Activated CD4-positive, alpha-beta T cell treated with anti-CD3 and anti-CD28 coated beads for 1 hour (primary cell): Measurements from ENCODE around the gene PRDM7.
"Not testable (repeated sequence)": the region's sequence is repeated elsewhere in the genome, so short reads cannot be mapped to it uniquely, and the experiment has no call there.

ENCODE experiments used
- DNase-seq: peaks from one replicate; pipeline ENCODE4 v3.0.0-alpha.2; 2020

The PRDM7 gene

GRCh38 chr16:90070440-90070839 lies 6.7 kb downstream of the PRDM7 start:
- DNase-seq, result no peak

DNA sequence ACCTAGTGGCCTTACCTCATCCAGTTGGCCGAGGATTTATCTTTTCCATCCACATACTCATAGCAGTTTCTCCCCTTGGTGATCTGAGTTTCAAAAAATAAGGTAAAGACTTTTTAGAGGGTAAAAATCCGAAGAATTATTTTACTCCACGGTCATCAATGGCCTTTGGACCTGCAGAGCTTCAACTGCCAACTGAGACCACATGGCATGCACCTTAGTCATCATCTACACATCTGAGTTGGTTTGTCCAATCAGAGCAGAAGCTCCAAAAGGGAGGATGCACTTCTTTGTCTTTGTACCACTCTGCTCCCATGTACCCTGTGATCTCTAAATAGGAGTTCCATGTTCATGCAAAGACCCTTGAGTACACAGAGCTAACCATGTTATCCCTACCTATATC lies 15.7 kb downstream of the PRDM7 start:
- no peak for DNase-seq

DNA sequence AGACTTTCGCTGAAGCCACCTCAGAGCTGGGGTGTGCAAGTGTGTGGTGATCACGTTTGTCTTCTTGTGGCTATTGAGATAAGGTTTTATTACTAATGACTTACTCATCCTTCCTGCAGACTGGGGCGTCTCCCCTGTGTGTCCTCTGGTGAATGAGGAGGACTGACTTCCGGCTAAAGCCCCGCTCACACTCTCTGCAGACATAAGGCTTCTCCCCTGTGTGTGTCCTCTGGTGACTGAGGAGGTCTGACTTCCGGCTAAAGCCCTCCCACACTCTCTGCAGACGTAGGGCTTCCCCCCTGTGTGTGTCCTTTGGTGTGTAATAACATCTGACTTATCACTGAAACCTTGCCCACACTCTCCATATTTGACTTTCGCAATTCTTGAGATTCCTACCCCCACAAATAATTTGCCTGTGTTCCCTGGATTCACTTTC lies 19.4 kb downstream of the PRDM7 start:
- DNase-seq, result no peak

DNA sequence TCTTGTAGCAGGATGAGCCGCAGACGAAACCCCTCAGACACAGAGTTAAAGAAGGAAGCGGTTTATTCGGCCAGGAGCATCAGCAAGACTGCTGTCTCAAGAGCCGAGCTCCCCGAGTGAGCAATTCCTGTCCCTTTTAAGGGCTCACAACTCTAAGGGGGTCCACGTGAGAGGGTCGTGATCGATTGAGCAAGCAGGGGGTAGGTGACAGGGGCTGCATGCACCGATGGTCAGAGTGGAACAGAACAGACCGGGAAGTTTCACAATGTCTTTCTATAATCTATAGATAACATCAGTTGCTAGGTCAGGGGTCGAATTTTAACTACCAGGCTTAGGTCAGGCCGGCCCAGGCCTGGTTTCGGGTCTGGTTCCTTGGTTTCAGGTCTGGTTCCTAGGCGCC lies 20.6 kb downstream of the PRDM7 start:
- not testable (repeated sequence) for DNase-seq

- DNase-seq, result no peak
These were observed 21.8 kb downstream of the PRDM7 start for GRCh38 chr16:90055371-90055770.

GRCh38 chr16:90054554-90054953 lies 22.6 kb downstream of the PRDM7 start:
- DNase-seq, result no peak

DNA sequence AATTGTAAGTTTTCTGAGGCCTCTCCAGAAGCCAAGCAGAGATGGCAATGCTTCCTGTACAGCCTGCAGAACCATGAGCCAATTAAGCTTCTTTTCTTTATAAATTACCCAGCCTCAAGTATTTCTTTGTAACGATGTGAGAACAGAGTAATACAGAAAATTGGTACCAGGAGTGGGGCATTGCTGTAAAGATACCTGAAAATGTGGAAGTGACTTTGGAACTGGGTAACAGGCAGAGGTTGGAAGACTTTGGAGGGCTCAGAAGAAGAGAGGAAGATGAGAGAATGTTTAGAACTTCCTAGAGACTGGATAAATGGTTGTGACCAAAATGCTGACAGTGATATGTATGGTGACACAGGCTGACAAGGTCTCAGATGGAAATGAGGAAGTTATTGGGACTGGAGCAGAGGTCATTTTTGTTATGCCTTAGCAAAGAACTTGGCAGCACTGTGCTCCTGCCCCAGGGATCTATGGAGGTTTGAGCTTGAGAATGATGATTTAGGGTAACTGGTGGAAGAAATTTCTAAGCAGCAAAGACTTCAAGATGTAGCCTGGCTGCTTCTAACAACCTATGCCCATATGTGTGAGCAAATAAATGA lies 23.1 kb downstream of the PRDM7 start:
- DNase-seq, result no peak

DNA sequence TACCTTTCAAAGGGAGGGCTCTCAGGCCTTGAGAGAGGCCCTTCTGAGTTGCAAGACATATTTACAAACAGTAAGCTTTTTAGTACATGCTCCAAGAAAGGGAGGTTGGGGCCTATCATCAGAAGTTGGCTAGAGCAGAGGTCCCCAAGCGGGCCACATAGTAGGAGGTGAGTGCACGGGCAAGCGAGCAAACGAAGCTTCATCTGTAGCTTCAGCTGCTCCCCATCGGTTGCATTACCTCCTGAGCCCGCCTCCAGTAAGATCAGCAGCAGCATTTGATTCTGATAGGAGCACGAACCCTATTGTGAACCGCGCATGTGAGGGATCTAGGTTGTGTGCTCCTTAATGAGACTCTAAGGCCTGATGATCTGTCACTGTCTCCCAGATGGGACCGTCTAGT lies 26.2 kb downstream of the PRDM7 start:
- no peak for DNase-seq

- no peak for DNase-seq
These were observed 28.3 kb downstream of the PRDM7 start for GRCh38 chr16:90048737-90049330.

GRCh38 chr16:90048347-90048722 lies 28.8 kb downstream of the PRDM7 start:
- no peak for DNase-seq

DNA sequence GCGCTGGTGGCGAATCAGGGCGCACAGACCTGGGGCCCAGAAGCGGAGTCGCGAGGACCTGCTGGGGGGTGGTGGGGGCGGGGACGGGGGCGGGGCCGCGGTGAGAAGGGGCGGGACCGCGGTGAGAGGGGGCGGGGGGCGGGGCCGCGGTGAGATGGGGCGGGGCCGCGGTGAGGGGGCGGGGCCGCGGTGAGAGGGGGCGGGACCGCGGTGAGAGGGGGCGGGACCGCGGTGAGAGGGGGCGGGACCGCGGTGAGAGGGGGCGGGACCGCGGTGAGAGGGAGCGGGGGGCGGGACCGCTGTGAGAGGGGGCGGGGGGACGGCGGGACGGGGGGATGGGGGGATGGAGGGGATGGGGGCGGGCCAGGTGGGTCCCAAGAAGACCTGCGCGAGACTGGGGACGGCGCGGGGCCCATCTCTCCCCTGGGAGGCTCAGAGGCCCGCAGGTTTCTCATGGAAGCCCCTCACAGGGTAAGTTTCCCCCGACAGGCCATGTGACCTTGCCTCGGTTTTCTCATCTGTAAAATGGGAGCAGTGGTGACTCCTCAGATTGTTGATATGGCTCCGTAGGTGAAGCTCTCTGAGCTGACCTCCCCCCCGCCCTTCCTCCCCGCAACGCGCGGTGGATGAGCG lies 29.3 kb downstream of the PRDM7 start:
- no peak for DNase-seq

DNA sequence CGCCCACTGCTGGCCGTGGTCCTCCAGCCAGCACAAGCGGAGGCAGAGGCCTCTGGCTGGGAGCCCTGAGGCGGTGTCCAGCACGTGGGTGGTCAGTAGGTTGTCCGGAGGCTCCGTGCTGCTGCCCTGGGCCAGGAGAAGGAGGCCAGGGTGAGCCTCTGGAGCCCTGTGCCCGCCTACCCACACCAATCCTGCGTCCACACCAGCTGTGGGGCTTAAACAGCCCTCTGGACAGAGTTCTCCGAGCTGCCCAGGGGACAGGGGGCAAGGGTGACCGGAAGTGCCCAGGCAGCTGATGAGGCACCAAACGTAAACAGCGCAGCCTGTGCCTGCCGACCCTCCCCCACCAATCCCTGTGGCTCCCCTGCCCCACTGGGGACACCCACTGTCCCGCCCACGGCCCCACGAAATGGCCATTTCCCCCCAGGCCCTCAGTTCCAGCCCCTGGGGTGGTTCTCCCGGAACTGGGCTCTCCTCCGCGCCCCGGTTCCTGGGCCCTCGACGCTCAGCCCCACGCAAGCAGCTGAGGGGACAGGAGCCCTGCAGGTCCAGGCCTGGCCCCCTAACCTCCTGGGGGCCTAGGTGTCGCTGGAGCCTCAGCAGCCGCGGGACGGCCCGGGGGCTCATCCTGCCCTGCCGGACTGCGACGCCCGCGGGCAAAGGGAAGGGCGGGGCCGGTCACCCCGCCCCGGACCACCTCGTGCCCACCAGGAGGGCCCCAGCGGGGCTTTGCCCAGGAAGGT lies 30.0 kb downstream of the PRDM7 start:
- no peak for DNase-seq

- DNase-seq, result no peak
These were observed 30.8 kb downstream of the PRDM7 start for GRCh38 chr16:90046122-90046970.

- DNase-seq, result no peak
These were observed 33.0 kb downstream of the PRDM7 start for GRCh38 chr16:90044111-90044551.

- no peak for DNase-seq
These were observed 33.6 kb downstream of the PRDM7 start for GRCh38 chr16:90043526-90043925.

- no peak for DNase-seq
These were observed 34.1 kb downstream of the PRDM7 start for GRCh38 chr16:90042946-90043514.

GRCh38 chr16:90041896-90042473 lies 35.1 kb downstream of the PRDM7 start:
- DNase-seq, result no peak

DNA sequence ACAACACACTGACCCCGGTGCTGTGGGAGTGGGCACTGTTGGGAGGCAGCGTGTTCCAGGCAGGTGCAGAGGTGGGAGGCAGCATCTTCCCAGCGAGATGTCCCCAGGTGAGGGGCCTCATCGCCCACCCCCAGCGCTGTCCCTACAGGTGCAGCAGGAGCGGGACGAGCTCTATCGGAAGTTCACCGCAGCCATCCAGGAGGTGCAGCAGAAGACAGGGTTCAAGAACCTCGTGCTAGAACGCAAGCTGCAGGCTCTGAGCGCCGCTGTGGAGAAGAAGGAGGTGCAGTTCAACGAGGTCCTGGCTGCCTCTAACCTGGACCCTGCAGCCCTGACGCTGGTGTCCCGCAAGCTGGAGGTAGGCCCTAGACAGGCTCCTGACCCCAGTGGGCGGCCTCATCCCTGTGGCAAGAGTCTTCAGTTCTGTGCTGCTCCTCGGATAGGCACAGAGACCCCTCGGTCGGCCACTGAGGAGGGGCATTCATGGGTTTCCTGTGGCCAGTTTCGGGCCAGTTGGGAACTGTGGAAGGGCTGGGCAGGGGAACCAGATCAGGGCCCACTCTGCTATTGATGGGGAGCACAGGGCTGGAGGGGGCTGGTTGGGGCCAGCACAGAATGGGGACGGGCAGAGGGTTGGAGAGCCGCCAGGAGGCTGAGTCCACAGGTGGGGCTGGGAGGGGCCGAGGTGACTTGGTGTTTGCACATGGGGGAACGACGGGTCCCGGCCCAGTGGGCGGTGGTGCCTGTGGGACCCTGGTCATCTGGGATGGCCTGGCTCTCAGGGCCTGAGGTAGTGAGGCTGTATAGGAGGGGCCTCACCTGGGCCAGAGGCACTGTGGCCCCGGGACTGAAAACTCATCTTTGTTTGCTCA lies 36.7 kb downstream of the PRDM7 start:
- no peak for DNase-seq

- DNase-seq, result no peak
These were observed 39.9 kb downstream of the PRDM7 start for GRCh38 chr16:90037276-90037675.

DNA sequence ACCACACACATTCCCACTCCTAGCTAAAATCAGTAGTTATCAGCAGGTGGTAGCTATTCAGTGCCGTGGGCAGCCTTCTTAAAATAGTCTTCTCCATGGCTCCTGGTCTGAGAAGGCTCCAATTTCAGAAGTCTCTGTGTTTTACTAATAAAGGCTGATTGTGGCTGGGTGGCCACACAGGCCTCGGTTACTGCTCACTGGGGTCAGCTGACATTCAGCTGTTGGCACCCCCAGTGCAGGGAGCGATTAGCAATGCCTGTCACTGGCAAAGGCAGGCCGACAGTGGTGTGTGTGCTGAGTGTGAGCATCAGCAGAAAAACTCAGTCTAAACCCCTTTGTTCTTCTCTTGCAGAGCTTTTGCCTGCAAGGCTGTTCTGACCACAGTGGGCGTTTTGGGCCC lies 41.2 kb downstream of the PRDM7 start:
- no peak for DNase-seq

- no peak for DNase-seq
These were observed 42.6 kb downstream of the PRDM7 start for GRCh38 chr16:90034504-90034903.
